GM12872 (cell line): ENCODE results near the gene EIF4G1.

Source experiments
- CTCF ChIP-seq: IDR thresholded peaks from 3 replicates; pipeline ENCODE4 v1.5.1; 2011; ENCODE audit warnings: low read depth, mild to moderate bottlenecking, low read length, moderate library complexity; ENCODE audit not compliant: insufficient read depth

EIF4G1 gene, protein sequence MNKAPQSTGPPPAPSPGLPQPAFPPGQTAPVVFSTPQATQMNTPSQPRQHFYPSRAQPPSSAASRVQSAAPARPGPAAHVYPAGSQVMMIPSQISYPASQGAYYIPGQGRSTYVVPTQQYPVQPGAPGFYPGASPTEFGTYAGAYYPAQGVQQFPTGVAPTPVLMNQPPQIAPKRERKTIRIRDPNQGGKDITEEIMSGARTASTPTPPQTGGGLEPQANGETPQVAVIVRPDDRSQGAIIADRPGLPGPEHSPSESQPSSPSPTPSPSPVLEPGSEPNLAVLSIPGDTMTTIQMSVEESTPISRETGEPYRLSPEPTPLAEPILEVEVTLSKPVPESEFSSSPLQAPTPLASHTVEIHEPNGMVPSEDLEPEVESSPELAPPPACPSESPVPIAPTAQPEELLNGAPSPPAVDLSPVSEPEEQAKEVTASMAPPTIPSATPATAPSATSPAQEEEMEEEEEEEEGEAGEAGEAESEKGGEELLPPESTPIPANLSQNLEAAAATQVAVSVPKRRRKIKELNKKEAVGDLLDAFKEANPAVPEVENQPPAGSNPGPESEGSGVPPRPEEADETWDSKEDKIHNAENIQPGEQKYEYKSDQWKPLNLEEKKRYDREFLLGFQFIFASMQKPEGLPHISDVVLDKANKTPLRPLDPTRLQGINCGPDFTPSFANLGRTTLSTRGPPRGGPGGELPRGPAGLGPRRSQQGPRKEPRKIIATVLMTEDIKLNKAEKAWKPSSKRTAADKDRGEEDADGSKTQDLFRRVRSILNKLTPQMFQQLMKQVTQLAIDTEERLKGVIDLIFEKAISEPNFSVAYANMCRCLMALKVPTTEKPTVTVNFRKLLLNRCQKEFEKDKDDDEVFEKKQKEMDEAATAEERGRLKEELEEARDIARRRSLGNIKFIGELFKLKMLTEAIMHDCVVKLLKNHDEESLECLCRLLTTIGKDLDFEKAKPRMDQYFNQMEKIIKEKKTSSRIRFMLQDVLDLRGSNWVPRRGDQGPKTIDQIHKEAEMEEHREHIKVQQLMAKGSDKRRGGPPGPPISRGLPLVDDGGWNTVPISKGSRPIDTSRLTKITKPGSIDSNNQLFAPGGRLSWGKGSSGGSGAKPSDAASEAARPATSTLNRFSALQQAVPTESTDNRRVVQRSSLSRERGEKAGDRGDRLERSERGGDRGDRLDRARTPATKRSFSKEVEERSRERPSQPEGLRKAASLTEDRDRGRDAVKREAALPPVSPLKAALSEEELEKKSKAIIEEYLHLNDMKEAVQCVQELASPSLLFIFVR (N-terminal part only)

DNA sequence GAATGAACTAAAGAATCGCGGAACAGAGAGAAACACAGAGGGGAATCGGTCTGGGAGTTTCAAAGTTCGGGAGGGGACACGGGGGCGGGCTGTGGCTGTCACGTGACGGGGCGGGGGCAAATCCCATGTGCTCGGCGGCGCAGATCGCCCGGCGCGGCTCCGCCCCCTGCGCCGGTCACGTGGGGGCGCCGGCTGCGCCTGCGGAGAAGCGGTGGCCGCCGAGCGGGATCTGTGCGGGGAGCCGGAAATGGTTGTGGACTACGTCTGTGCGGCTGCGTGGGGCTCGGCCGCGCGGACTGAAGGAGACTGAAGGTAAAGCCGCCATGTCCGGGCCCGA is at the start of gene EIF4G1:
EIF4G1 (plus strand) TSS at position 244 of the 337 bp plus-strand sequence. CDS start 1,191 bp downstream, outside the sequence.
- TF ChIP-seq CTCF, result no peak

GRCh38 chr3:184272269-184272668 is 42.1 kb upstream of the EIF4G1 start:
- no peak for TF ChIP-seq CTCF

DNA sequence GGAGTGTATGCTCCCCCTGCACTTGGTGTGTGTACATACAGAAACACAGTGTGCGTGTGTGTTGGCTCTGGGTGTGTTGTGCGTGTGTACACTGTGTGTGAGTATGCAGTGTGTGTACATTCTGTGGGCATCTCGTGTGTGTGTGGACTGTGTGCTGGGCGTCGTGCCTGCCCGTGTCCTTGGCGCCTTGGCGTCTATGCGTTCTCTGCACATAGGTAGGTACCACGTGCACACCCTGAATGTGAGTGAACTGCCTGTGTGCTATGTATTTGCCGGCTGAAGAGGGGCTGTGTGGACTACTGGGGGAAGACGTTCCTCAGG is 39.1 kb upstream of the EIF4G1 start:
- no peak for TF ChIP-seq CTCF

DNA sequence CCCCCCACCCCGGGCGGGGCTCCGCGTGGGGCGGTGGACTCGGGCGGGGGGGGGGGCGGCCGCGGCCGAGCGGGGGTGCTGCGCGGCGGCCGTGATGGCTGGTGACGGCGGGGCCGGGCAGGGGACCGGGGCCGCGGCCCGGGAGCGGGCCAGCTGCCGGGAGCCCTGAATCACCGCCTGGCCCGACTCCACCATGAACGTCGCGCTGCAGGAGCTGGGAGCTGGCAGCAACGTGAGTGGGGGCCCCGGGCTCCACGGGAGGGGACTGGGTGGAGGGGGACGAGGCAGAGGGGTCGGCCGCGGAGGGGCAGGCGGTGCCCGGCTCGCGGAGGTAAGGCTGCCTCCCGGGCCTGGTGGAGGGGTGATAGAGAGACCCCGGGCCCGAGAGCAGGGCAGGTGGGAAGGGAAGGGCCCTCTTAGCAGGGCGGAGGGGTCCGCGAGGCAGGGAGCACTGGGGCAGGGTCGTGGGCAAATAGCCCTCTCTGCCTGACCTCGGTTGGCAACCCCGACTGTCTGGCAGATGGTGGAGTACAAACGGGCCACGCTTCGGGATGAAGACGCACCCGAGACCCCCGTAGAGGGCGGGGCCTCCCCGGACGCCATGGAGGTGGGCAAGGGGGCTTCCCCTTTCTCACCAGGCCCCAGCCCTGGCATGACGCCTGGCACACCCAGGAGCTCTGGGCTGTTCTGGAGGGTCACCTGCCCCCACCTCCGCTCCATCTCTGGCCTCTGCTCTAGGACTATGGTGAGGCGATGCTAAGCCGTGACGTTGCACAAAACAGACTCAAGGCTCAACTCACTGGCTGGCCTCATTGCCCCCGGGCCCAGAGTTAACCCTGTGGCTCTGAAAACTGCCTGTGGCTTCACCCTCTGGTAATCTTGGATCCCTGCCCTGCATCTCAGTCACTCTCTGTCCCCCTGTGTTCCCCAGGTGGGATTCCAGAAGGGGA is 38.2 kb upstream of the EIF4G1 start, which contains the start of gene ECE2:
ECE2 (plus strand) TSS at position 62 of the 950 bp plus-strand sequence; CDS start at position 194, 132 bp downstream.
- no peak for TF ChIP-seq CTCF

DNA sequence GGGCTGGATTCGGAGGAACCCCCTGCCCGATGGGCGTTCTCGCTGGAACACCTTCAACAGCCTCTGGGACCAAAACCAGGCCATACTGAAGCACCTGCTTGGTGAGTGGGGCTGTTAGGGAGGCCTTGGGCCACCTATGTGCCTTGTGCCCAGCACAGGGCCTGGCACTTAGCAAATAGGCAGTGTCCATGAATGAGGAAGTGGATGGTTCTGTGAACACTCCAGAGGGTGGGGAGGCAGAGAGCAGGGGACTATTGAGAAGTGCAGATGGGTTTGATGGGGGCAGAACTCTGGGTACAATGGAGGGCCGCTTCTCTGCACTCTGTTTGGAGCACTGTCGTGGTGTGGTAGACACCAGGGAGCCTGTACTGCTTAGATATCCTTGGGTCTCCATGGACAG is 37.0 kb upstream of the EIF4G1 start:
- no peak for TF ChIP-seq CTCF

DNA sequence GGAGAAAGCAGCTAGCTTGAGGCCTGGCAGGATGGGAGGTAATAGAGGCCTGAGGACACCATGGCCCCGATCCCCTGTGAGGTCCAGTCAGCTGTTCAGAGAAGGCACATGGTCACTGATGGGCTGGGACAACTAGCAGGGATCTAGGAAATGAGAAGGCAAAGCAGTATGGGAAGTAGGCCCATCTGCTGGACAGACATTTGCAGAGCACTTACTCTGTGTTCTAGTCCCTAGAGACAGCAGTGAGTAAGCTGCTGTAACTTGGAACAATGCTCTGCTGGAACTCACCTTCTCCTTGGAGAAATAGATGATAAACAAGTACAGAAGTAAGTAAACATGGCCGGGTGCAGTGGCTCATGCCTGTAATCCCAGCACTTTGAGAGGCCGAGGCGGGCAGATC is 31.5 kb upstream of the EIF4G1 start:
- no peak for TF ChIP-seq CTCF
